IMR-90 (cell line): ENCODE measurements around the gene GTF3C6.

Experiments used
- BHLHE40 ChIP-seq: fragments of 150-350 bp; IDR thresholded peaks from 2 replicates; pipeline ENCODE4 v1.6.1; 2016; ENCODE audit warnings: mild to moderate bottlenecking, low read depth, low read length
- CEBPB ChIP-seq: IDR thresholded peaks from 2 replicates; pipeline ENCODE4 v1.6.1; 2012; ENCODE audit warnings: low read depth, low read length, improper control_type of control experiment
- FOS ChIP-seq: fragments of 150-350 bp; IDR thresholded peaks from 2 replicates; pipeline ENCODE4 v1.6.1; 2016; ENCODE audit warnings: low read depth, low read length
- MAFK ChIP-seq: IDR thresholded peaks from 2 replicates; pipeline ENCODE4 v1.6.1; 2012; ENCODE audit warnings: low read depth, low read length, improper control_type of control experiment
- MAZ ChIP-seq: IDR thresholded peaks from 2 replicates; pipeline ENCODE4 v1.6.1; 2012; ENCODE audit warnings: low read depth, mild to moderate bottlenecking, low read length, improper control_type of control experiment, moderate library complexity, borderline replicate concordance
- MXI1 ChIP-seq: IDR thresholded peaks from 2 replicates; pipeline ENCODE4 v1.6.1; 2012; ENCODE audit warnings: low read depth, mild to moderate bottlenecking, low read length, moderate library complexity, borderline replicate concordance
- POLR2A ChIP-seq: IDR thresholded peaks from 2 replicates; pipeline ENCODE4 v1.6.1; 2012; ENCODE audit warnings: mild to moderate bottlenecking, low read depth, low read length
- RAD21 ChIP-seq: IDR thresholded peaks from 2 replicates; pipeline ENCODE4 v1.6.1; 2012; ENCODE audit warnings: low read length, improper control_type of control experiment
- RCOR1 ChIP-seq: IDR thresholded peaks from 2 replicates; pipeline ENCODE4 v1.6.1; 2012; ENCODE audit warnings: mild to moderate bottlenecking, low read length, improper control_type of control experiment; ENCODE audit not compliant: insufficient replicate concordance
- RFX5 ChIP-seq: IDR thresholded peaks from 2 replicates; pipeline ENCODE4 v1.8.0; 2012; ENCODE audit warnings: low read depth, mild to moderate bottlenecking, low read length, moderate library complexity
- SMC3 ChIP-seq: fragments of 150-350 bp; IDR thresholded peaks from 2 replicates; pipeline ENCODE4 v1.6.1; 2016; ENCODE audit warnings: low read depth, mild to moderate bottlenecking, antibody characterized with exemption, low read length, moderate library complexity
- TF ChIP-seq, protein P1 (sequence below): conservative IDR thresholded peaks from 2 replicates; pipeline ENCODE4 v1.5.1; 2012; ENCODE audit warnings: mild to moderate bottlenecking, low read depth, low read length, improper control_type of control experiment
- TF ChIP-seq, protein P2 (sequence below): fragments of 150-350 bp; IDR thresholded peaks from 2 replicates; pipeline ENCODE4 v1.6.1; 2016; ENCODE audit warnings: low read depth, mild to moderate bottlenecking, low read length, moderate library complexity, borderline replicate concordance
- TF ChIP-seq, protein P3 (sequence below): fragments of 150-350 bp; IDR thresholded peaks from 2 replicates; pipeline ENCODE4 v1.6.1; 2017; ENCODE audit warnings: mild to moderate bottlenecking, antibody characterized with exemption, low read length, low read depth

DNA sequence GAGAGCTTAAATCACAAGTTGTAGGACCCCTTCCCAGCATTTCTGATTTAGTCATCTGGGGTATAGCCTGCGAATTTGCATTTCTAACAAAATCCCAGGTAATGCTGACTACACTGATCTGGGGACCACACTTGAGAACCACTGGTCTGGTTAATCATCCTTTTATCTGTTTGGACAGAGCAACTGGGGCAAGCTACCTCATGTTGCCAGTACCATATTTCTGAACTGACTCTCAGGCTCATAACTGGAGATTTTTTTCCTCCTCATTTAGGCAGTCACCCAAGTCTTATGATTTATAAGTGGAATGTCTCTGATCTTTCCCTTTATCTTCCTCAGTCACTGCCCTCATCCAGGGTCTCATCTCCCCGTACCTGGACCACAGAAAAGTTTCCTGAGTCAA is 12.0 kb upstream of the GTF3C6 start:
- TF ChIP-seq, protein P1, sequence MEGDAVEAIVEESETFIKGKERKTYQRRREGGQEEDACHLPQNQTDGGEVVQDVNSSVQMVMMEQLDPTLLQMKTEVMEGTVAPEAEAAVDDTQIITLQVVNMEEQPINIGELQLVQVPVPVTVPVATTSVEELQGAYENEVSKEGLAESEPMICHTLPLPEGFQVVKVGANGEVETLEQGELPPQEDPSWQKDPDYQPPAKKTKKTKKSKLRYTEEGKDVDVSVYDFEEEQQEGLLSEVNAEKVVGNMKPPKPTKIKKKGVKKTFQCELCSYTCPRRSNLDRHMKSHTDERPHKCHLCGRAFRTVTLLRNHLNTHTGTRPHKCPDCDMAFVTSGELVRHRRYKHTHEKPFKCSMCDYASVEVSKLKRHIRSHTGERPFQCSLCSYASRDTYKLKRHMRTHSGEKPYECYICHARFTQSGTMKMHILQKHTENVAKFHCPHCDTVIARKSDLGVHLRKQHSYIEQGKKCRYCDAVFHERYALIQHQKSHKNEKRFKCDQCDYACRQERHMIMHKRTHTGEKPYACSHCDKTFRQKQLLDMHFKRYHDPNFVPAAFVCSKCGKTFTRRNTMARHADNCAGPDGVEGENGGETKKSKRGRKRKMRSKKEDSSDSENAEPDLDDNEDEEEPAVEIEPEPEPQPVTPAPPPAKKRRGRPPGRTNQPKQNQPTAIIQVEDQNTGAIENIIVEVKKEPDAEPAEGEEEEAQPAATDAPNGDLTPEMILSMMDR: no peak
- TF ChIP-seq FOS: no peak
- TF ChIP-seq RCOR1: no peak
- TF ChIP-seq, protein P2, sequence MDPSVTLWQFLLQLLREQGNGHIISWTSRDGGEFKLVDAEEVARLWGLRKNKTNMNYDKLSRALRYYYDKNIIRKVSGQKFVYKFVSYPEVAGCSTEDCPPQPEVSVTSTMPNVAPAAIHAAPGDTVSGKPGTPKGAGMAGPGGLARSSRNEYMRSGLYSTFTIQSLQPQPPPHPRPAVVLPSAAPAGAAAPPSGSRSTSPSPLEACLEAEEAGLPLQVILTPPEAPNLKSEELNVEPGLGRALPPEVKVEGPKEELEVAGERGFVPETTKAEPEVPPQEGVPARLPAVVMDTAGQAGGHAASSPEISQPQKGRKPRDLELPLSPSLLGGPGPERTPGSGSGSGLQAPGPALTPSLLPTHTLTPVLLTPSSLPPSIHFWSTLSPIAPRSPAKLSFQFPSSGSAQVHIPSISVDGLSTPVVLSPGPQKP: no peak
- no peak for TF ChIP-seq POLR2A
- TF ChIP-seq BHLHE40: no peak
- no peak for TF ChIP-seq RFX5
- no peak for TF ChIP-seq MAFK
- TF ChIP-seq MXI1: no peak
- TF ChIP-seq CEBPB: no peak
- no peak for TF ChIP-seq RAD21
- no peak for TF ChIP-seq SMC3
- TF ChIP-seq, protein P3, sequence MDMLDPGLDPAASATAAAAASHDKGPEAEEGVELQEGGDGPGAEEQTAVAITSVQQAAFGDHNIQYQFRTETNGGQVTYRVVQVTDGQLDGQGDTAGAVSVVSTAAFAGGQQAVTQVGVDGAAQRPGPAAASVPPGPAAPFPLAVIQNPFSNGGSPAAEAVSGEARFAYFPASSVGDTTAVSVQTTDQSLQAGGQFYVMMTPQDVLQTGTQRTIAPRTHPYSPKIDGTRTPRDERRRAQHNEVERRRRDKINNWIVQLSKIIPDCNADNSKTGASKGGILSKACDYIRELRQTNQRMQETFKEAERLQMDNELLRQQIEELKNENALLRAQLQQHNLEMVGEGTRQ: no peak
- TF ChIP-seq MAZ: no peak
